WI38 (cell line): ENCODE measurements around the gene CHD1L.
"Not testable (repeated sequence)": the region's sequence is repeated elsewhere in the genome, so short reads cannot be mapped to it uniquely, and the experiment has no call there.

ENCODE experiments used
- H3K4me3 ChIP-seq: 2 replicates; pipeline ENCODE4 v1.5.1; 2011; ENCODE audit warnings: low read depth, mild to moderate bottlenecking, control low read depth, low read length
- TF ChIP-seq, protein P1 (sequence below): IDR thresholded peaks from 2 replicates; pipeline ENCODE4 v1.5.1; 2012; ENCODE audit warnings: low read depth, mild to moderate bottlenecking, control low read depth, low read length

The CHD1L gene

GRCh38 chr1:147316968-147317367, 74.5 kb downstream of the CHD1L start:
- TF ChIP-seq, protein P1, sequence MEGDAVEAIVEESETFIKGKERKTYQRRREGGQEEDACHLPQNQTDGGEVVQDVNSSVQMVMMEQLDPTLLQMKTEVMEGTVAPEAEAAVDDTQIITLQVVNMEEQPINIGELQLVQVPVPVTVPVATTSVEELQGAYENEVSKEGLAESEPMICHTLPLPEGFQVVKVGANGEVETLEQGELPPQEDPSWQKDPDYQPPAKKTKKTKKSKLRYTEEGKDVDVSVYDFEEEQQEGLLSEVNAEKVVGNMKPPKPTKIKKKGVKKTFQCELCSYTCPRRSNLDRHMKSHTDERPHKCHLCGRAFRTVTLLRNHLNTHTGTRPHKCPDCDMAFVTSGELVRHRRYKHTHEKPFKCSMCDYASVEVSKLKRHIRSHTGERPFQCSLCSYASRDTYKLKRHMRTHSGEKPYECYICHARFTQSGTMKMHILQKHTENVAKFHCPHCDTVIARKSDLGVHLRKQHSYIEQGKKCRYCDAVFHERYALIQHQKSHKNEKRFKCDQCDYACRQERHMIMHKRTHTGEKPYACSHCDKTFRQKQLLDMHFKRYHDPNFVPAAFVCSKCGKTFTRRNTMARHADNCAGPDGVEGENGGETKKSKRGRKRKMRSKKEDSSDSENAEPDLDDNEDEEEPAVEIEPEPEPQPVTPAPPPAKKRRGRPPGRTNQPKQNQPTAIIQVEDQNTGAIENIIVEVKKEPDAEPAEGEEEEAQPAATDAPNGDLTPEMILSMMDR, result no peak
- H3K4me3 ChIP-seq, result no peak overlapping the region

GRCh38 chr1:147326933-147327687, 84.6 kb downstream of the CHD1L start:
- H3K4me3 ChIP-seq, result not testable (repeated sequence)

GRCh38 chr1:147334292-147334691, 91.8 kb downstream of the CHD1L start:
- no peak overlapping the region for H3K4me3 ChIP-seq
- TF ChIP-seq, protein P1, result no peak

- TF ChIP-seq, protein P1, result no peak
- no peak overlapping the region for H3K4me3 ChIP-seq
These were observed 93.8 kb downstream of the CHD1L start for GRCh38 chr1:147336291-147336690.

- no peak overlapping the region for H3K4me3 ChIP-seq
- TF ChIP-seq, protein P1, result no peak
These were observed 94.7 kb downstream of the CHD1L start for GRCh38 chr1:147337040-147337630.

DNA sequence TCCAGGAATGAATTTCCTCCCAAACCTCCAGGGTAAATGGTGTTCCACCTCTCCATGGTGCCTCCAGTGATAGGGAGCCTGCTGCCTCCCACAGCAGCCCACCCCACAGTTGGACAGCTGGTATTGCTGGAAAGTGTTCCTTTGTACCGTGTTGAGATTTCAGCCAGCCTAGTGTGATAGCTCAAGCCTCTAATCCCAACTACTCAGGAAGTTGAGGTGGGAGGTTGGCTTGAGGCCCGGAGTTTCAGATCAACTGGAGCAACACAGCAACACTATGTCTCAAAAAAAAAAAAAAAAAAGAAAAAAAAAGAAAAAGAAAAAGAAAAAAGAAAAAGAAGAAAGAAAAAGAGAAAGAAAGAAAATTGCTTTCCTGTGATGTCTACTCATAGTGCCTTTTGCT, 96.1 kb downstream of the CHD1L start:
- H3K4me3 ChIP-seq, result no peak overlapping the region
- TF ChIP-seq, protein P1, result no peak

- H3K4me3 ChIP-seq, result no peak overlapping the region
- TF ChIP-seq, protein P1, result no peak
These were observed 98.8 kb downstream of the CHD1L start for GRCh38 chr1:147341246-147341645.
